ENCODE data around the gene MTOR.

The MTOR gene

GRCh38 chr1:11179125-11179524 is 83.2 kb downstream of the MTOR start:
- Histone ChIP-seq H2AFZ (ENCODE audit: low read depth) (no peak overlapping the region), H3K79me2 (ENCODE audit: insufficient read depth, low read depth) (no peaks in the 10 kb centered on the region), H3K4me1 (ENCODE audit: low read depth, poor library complexity, severe bottlenecking) (no peaks in the 10 kb centered on the region), H3K9ac (no peak overlapping the region), H3K27me3 (ENCODE audit: insufficient read depth, low read depth) (no peaks in the 10 kb centered on the region), H3K4me2 (no peak overlapping the region), H3K27ac (no peak overlapping the region), H3K4me3 (IDR thresholded peaks at IDR 0.05; ENCODE audit: insufficient read depth, low read depth, low read length) (no peak overlapping the region), H3K36me3 (ENCODE audit: insufficient read depth) (no peaks in the 10 kb centered on the region), H4K20me1 (ENCODE audit: insufficient read depth) (no peaks in the 10 kb centered on the region)
- no peak for TF ChIP-seq CTCF (conservative IDR thresholded peaks at IDR 0.05; ENCODE audit: low read depth, low read length)

- H3K4me3 ChIP-seq (IDR thresholded peaks at IDR 0.05; ENCODE audit: insufficient read depth, low read depth, low read length): no peak overlapping the region
- H3K27ac ChIP-seq: no peak overlapping the region
- no peaks in the 10 kb centered on the region for H3K79me2 ChIP-seq (ENCODE audit: insufficient read depth, low read depth)
- no peaks in the 10 kb centered on the region for H3K27me3 ChIP-seq (ENCODE audit: insufficient read depth, low read depth)
- H3K36me3 ChIP-seq (ENCODE audit: insufficient read depth): no peaks in the 10 kb centered on the region
- H3K9ac ChIP-seq: no peak overlapping the region
- H3K4me1 ChIP-seq (ENCODE audit: low read depth, poor library complexity, severe bottlenecking): no peaks in the 10 kb centered on the region
- no peak overlapping the region for H2AFZ ChIP-seq (ENCODE audit: low read depth)
- H3K4me2 ChIP-seq: no peak overlapping the region
- TF ChIP-seq CTCF (conservative IDR thresholded peaks at IDR 0.05; ENCODE audit: low read depth, low read length): no peak
- no peaks in the 10 kb centered on the region for H4K20me1 ChIP-seq (ENCODE audit: insufficient read depth)
Measured at GRCh38 chr1:11178021-11179015, 84.0 kb downstream of the MTOR start.

GRCh38 chr1:11176081-11176706 is 86.2 kb downstream of the MTOR start:
- no peaks in the 10 kb centered on the region for H4K20me1 ChIP-seq (ENCODE audit: insufficient read depth)
- no peak for TF ChIP-seq CTCF (conservative IDR thresholded peaks at IDR 0.05; ENCODE audit: low read depth, low read length)

GRCh38 chr1:11175461-11175860 is 86.9 kb downstream of the MTOR start:
- no peaks in the 10 kb centered on the region for H3K36me3 ChIP-seq (ENCODE audit: insufficient read depth)
- H3K4me1 ChIP-seq (ENCODE audit: low read depth, poor library complexity, severe bottlenecking): no peaks in the 10 kb centered on the region
- no peak overlapping the region for H3K4me3 ChIP-seq (IDR thresholded peaks at IDR 0.05; ENCODE audit: insufficient read depth, low read depth, low read length)
- no peaks in the 10 kb centered on the region for H3K27me3 ChIP-seq (ENCODE audit: insufficient read depth, low read depth)
- H4K20me1 ChIP-seq (ENCODE audit: insufficient read depth): no peaks in the 10 kb centered on the region
- no peak overlapping the region for H3K9ac ChIP-seq
- H3K79me2 ChIP-seq (ENCODE audit: insufficient read depth, low read depth): no peaks in the 10 kb centered on the region
- H3K4me2 ChIP-seq: no peak overlapping the region
- no peak for TF ChIP-seq CTCF (conservative IDR thresholded peaks at IDR 0.05; ENCODE audit: low read depth, low read length)
- no peak overlapping the region for H3K27ac ChIP-seq
- H2AFZ ChIP-seq (ENCODE audit: low read depth): no peak overlapping the region

More at GRCh38 chr1:11176081-11176706, 86.2 kb downstream of the MTOR start:
- Histone ChIP-seq H3K4me2 (no peak overlapping the region), H3K79me2 (ENCODE audit: insufficient read depth, low read depth) (no peaks in the 10 kb centered on the region), H2AFZ (ENCODE audit: low read depth) (no peak overlapping the region), H3K9ac (no peak overlapping the region), H3K36me3 (ENCODE audit: insufficient read depth) (no peaks in the 10 kb centered on the region), H3K4me3 (IDR thresholded peaks at IDR 0.05; ENCODE audit: insufficient read depth, low read depth, low read length) (no peak overlapping the region), H3K27me3 (ENCODE audit: insufficient read depth, low read depth) (no peaks in the 10 kb centered on the region), H3K27ac (no peak overlapping the region), H3K4me1 (ENCODE audit: low read depth, poor library complexity, severe bottlenecking) (no peaks in the 10 kb centered on the region)

Data from KMS-11 (cell line).